Ishikawa (cell line): ENCODE measurements around the gene MAGED1.

Experiments
- CREB1 ChIP-seq: IDR thresholded peaks from 2 replicates; pipeline ENCODE4 v1.6.1; 2012; ENCODE audit warnings: low read depth
- EGR1 ChIP-seq: IDR thresholded peaks from 2 replicates; pipeline ENCODE4 v1.6.1; 2012
- EP300 ChIP-seq: IDR thresholded peaks from 2 replicates; pipeline ENCODE4 v1.6.1; 2012; ENCODE audit warnings: borderline replicate concordance
- FOXM1 ChIP-seq: IDR thresholded peaks from 2 replicates; pipeline ENCODE4 v1.6.1; 2012; ENCODE audit warnings: low read depth, borderline replicate concordance
- MAX ChIP-seq: IDR thresholded peaks from 2 replicates; pipeline ENCODE4 v1.6.1; 2012
- NFIC ChIP-seq: IDR thresholded peaks from 2 replicates; pipeline ENCODE4 v1.6.1; 2012
- RAD21 ChIP-seq: IDR thresholded peaks from 2 replicates; pipeline ENCODE4 v1.6.1; 2012; ENCODE audit warnings: low read depth
- REST ChIP-seq: IDR thresholded peaks from 2 replicates; pipeline ENCODE4 v1.6.1; 2012; ENCODE audit warnings: low read depth, mild to moderate bottlenecking
- TCF12 ChIP-seq: IDR thresholded peaks from 2 replicates; pipeline ENCODE4 v1.6.1; 2012; ENCODE audit warnings: low read depth
- TEAD4 ChIP-seq: IDR thresholded peaks from 2 replicates; pipeline ENCODE4 v1.6.1; 2012
- ZBTB7A ChIP-seq: IDR thresholded peaks from 2 replicates; pipeline ENCODE4 v1.6.1; 2012; ENCODE audit warnings: low read depth
- TF ChIP-seq, protein P1 (sequence below): IDR thresholded peaks from 2 replicates; pipeline ENCODE4 v1.6.1; 2012

Gene MAGED1

DNA sequence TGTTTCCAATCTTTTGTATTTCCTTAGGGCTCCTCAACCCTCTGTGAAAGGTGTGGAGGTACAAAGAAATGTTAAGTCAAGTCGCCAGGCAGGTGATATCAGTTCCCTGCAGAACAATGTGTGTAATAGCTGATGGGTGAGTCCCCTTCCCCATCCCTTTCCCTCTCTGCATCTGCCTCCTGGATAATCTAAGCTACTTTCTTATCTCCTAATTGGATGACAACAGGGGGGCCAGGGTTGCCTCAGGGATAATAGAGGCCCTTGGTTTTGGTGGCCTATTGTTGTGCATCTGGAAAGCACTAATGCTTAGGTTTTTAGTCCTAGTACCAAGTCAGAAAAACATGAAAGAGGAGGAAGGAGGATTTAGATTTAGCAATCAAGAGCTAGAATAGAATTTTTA, 29.1 kb downstream of the MAGED1 start:
- TF ChIP-seq MAX (no peak), TCF12 (no peak)

GRCh38 chrX:51931566-51932150, 38.2 kb downstream of the MAGED1 start:
- TF ChIP-seq EP300 (no peak), MAX (no peak), REST (no peak), RAD21 (no peak), ZBTB7A (no peak), TEAD4 (no peak), NFIC (no peak), FOXM1 (no peak), EGR1 (no peak), CREB1 (no peak)
- TF ChIP-seq, protein P1, sequence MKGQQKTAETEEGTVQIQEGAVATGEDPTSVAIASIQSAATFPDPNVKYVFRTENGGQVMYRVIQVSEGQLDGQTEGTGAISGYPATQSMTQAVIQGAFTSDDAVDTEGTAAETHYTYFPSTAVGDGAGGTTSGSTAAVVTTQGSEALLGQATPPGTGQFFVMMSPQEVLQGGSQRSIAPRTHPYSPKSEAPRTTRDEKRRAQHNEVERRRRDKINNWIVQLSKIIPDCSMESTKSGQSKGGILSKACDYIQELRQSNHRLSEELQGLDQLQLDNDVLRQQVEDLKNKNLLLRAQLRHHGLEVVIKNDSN = no peak
